ENCODE data around the gene MYO1B.
"Not testable (repeated sequence)": the region's sequence is repeated elsewhere in the genome, so short reads cannot be mapped to it uniquely, and the experiment has no call there.

The MYO1B gene

DNA sequence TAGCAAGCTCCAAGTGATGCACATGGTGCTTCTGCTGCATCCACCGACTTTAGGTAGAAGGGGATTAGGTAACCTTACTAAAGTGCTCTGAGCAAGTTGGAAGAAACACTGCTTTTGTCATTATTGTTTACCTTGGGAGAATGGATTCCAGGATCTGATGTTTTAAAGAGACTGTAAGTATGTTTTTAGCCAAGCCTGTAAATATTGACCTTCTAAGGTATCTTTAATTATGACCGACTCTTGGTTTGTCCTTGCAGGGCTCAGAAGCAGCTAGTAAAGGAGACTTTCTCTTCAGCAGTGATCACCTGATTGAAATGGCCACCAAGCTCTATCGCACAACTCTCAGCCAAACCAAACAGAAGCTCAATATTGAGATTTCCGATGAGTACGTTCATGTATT lies 170.7 kb downstream of the MYO1B start:
- DNase-seq, result no peak

DNA sequence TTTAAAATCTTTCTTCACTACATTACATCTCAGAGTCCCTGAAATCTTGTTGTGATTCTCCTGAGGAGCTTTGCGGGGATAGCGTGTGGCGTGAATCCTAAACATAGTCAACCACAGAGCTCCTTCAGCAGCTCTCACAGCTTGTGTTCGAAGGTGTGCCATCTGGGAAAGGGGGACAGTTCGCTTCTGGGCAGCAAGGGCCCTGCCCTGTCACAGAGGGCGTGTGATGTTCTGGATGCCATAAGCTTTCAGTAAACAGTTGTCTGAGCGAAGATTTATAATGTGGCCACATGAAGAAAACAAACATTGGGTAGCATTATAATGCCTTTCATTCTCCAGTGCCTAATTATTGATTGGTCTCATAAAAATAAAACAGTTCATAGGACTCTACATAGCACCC lies 172.5 kb downstream of the MYO1B start:
- DNase-seq, result no peak

DNA sequence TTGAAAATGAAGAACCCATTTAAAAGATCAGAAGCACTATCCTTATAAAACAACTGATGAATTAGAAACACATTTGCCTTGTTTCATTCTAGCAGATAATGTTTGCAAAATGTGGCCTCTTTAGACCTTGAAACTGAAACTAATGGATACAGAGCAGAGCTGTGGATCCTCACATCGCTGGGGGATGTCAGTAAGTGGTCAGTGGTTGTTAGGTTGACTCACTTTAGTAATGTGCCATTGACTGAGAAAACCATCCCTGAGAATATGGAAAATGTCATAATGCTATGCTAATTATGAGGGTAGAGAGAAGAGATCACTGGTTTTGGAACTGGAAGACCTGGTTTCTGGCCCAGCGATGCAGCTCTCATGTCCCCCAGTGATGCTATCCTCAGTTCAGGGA lies 176.7 kb downstream of the MYO1B start:
- DNase-seq, result no peak

DNA sequence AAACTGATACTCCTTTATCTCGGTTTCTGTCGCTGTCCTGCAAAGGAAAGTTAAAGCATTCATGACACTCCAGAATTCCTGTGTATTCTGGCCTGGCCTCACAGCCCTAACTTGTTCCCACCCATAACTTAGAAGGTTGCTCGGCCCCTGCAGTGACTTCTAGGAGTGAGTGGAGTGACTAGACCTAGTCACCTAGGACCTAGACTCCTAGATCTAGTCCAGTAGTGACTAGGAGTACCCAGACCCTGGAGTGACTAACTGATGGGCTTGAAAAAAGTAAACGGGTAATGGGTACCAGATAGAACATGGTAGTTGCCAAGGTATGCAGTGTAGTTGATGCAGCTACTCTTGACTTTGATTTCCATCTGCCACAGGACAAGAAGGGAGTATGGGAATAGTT lies 181.8 kb downstream of the MYO1B start:
- no peak for DNase-seq

DNA sequence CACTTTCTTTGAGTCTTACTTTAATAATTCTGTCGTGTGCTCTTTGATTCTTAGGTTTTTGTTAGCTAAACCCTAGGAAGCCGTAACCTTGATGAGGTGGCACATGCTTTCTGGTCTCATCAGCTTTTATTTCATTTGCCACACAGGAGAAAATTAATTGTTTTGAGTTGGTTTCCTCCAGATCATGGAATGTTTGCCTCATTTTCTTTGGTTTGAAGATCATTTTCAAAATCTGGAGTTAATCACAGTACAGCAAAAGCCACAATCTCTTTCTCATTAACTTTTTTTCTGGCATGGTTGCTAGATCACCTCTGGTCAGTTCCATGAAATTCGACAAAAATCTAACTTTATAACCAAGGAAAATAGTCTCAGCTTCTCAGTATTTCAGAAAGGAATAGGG lies 182.9 kb downstream of the MYO1B start:
- DNase-seq, result no peak

DNA sequence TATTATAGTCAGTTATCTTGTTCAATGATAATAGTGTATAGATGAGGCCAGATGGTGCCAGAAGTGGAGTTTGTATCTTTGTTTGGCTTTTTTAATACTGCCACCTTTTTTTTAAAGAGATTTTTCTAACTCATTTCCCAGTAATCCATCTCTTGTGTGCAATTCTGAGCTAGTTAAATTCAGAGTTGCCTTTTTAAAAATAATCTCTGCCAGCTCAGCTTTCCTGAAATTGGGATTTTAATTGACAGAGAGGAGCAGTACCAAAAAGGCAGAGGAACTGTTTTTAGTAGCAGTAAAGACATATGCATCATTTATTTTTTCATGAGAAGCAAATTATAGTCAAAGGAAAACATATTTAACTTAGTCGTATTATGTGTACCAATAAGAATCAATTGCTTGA lies 185.3 kb downstream of the MYO1B start:
- no peak for DNase-seq

DNA sequence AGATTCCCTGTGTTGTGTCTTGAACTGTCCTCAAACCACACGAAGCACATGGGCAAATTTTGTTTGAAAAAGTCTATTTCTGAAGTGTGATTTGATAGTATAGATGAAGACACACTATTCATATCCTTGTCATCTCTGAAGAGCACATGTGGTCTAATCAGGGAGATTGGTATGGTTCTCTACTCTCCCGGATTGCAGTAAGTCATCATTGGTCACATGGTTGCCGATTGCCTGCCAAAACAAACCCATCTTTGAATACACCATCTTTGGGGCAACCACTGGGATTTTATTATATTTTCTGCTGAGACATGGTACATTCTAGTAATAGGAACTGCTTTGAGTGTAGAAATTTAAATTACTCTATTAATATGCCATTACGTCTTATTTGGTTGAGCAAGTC lies 186.9 kb downstream of the MYO1B start:
- no peak for DNase-seq

DNA sequence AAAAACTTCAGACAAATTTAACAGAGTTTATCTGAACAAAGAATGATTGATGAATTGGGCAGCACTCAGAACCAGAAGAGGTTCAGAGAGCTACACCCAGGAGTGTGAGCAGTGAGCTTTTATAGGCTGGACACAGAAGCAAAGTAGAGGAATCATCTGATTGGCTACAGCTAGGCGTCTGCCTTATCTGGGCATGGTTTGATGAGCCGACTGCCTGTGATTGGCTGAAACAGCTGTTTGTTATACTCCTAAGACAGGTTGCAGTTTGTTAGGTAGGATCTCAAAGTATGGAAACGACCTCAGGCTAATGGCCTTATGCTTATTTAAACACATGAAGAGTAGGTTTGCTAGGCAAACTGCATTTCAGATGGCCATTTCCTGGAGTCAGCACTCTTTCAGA lies 188.9 kb downstream of the MYO1B start:
- DNase-seq, result no peak

DNA sequence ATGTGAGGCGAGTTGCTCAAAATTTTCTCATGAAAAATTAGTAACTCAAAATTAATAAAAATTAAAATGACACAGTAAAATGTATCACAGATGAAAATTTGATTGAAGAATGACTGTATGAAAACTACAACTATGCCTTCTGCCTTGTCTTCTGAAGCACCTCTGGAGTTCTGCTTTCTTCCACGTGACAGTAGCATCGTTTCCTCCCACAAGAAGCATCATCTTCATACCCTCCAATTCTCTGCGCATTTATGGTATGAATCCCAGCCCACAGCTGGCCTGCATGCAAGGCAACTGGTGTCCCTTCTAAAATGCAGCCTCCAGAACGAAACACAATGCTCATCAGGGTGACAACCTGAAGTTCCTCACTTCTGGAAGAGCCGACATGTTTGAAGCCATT lies 189.9 kb downstream of the MYO1B start:
- no peak for DNase-seq

DNA sequence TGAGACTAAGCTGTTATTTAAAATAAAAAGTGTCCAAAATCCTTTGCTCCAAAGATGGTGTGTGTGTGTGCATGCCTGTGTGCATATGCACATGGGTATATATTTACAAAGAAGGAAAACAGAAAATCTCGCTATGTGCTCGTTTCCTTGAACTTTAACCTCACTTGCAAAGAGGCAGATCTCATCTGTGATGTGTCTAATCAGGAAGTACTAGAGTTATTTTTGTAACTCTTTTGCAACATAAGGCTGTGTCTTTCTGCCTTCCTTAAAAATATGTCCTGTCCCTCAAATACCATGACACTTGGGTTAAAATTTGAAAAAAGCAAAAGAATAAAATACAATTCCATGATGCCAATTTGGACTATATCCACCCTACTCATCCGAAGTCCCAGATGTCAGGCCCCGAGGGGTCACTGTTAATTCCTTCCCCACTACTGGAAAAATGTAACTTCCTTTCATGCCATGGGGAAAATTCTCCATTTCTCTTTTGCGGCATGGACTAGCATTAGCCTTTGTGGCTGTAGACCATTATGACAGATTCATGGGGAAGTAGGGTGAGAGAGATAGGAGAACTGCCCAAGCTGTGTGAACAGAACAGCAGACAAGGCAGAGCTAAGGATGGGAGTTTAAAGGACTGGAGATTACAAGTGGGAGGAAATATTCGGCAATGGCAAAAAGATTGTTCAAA lies 191.3 kb downstream of the MYO1B start:
- DNase-seq, result no peak

DNA sequence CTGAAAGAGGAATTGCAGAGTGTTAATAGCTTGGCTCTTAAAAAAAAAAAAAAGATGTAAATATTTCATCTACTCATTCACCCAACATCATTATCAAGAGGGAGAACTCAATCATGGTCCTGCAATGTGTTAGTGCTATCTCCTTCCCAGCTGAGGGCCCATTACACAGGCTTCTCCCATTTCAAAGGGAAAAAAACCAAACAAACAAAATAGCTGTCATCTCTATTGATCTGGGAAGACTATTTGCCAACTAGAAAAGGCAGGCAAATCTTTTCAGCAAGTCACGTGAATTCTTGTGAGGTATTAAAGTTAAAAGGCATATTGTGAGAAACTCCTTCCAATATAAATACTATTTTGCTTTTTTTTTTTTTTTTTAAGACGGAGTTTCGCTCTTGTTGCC lies 194.3 kb downstream of the MYO1B start:
- no peak for DNase-seq

DNA sequence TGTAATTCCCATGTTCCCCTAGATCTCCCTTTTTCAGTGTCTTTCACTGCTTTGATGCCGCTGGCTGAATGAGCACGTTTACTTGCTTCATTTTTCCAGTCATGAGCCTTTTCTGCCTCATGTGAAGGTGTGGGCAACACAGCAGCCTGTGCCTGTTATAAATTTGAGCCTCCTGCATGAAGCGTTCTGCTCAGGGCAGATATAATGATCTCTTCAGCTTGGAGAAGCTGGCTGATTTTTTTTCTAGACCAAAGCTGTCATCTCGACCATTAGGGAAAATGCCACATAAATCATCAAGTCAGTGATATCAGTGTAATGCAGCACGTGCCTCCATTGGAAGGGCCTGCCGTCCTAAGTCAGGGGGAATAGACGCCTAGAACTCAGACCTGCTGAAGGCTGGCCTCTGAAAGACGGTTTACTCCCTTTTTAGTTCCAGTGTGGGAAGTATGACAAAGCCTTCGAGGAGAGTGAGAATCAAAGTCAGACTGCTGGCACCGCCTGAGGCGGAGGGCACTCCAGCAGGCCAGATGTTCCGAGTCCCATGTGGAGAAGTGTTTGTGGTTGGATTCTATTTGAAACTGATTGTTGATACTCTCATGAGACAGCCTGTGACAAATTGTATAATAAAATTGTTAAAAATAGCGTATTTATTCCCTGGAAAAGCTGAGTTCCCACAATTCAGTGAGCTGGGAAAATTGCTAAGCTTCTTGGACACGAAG lies 196.5 kb downstream of the MYO1B start:
- no peak for DNase-seq

DNA sequence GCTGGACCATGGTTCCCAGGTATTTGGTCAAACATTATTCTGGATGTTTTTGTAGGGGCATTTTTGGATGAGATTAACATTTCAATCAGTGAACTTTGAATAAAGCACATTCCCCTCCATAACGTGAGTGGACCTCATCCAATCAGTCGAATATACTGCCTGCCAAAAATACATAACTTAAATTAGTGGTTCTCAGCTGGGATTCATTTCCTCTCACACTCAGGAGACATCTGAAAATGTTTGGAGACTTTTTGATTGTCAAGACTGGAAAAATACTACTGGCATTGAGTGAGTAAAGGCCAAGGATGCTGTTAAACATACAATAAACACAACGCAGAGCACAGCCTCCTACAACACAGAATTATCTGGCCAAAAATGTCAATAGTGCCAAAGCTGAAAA lies 198.2 kb downstream of the MYO1B start:
- no peak for DNase-seq

DNA sequence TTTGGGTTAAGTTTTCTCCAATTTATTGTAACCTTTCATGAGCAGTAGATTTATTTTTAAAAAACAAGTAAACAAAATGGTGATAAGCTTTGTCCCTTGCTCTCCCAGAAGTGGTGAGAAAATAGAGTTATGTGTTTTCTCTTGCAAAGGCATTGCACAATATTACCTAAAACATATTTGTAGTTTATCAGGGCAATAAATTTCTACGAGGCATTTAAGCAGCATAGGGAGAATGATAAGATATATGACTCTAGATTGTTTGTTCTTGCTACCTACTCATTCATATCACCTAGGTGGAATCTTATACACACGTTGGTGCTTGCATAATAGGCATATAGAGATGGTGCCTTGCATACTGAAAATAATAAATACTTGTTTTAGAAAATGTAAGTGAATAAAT lies 201.7 kb downstream of the MYO1B start:
- no peak for DNase-seq

DNA sequence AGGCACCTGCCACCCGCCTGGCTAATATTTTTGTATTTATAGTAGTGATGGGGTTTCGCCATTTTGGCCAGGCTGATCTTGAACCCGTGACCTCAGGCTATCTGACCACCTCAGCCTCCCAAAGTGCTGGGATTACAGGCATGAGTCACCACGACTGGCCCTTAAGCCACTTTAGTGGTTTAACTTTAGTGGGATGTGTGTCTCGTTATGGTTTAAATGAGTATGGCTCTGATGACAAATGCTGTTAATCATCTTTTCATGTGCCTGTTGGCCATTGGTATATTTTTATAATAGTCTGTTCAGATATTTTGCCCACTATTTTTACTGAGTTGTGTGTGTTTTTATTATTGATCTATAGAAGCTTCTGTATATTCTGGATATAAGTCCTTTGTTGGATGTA lies 205.9 kb downstream of the MYO1B start:
- DNase-seq, result no peak

DNA sequence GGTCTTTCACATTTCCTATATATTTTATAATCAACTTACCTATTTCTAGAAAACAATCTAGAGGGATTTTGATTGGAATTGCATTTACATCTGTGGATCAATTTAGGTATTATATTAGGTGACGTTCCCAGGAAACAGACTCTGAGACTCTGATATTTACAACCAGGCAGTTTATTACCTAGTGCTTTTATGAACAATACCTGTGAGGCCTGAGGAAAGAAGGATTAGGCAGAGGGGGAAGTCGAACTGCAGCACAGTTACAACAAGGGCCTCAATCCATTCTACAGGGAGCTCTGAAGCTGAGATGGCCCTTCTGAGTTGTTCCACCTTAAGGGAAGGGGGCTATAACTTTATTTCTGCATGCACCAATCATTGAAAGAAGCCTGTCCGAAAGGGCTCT lies 206.9 kb downstream of the MYO1B start:
- no peak for DNase-seq

DNA sequence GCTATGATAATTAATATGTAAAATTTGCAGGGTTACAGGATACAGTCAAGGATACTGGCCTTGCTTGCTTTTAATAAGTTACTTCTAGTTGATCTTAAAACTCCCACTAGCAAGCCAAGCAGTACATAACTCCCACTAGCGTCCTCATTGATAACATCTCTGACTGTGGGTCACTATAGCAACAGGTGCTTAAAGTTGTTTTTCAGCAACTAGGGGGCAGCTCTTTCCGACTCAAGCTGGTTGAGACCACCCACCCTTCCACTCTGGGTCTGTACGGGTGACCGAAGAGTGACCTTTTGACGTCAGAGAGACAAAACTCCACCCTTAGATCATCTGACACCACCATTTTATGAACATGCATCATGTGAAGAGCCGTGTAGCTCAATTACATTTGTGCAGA lies 208.6 kb downstream of the MYO1B start:
- DNase-seq, result no peak

DNA sequence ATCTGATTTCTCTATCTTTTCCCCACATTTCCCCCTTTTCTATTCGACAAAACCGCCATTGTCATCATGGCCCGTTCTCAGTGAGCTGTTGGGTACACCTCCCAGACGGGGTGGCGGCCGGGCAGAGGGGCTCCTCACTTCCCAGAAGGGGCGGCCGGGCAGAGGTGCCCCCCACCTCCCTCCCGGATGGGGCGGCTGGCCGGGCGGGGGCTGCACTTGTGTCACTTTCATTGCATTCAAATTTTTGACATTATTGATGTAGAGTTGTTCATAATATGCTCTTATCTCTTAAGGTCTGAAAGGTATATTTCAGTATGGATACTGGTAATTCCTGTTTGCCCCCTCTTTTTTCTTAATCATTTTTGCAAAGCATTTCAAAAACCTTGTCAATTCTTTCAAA lies 211.3 kb downstream of the MYO1B start:
- DNase-seq, result not testable (repeated sequence)

DNA sequence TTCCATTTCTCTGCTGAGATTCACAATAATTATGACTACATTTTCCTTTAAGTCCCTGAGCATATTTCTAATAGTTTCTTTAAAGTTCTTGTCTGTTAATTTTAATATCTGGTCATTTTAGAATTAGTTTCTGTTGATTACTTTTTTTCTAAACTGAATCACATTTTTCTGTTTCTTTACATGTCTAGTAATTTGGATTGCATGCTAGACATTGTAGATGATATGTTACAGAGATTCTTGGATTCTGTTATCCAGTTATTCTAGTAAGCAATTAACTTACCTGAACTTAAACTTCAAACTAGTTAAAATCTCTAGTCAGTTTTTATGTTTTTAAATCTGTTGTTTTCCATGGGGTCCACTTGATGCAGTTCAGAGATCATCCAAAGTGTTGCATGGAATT lies 214.0 kb downstream of the MYO1B start:
- DNase-seq, result no peak

DNA sequence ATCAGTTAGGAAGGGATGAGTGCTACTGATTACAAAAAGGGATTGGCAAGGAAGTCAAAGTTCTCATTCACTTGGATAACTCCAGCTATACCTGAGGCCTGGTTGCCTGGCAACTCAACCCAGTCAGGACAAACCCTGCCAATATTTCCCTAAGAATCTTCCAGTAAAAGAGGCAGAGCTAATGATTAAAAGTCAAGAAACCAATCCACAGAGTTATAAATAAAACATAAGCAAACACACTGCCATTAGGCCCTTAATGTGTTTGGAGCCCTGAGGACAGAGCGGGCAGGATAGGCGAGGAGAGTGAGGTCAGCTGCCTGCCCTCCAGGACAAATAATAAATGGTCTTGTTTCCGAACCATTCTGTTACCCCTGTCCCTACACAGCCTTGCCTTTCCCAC lies 217.2 kb downstream of the MYO1B start:
- DNase-seq, result no peak

DNA sequence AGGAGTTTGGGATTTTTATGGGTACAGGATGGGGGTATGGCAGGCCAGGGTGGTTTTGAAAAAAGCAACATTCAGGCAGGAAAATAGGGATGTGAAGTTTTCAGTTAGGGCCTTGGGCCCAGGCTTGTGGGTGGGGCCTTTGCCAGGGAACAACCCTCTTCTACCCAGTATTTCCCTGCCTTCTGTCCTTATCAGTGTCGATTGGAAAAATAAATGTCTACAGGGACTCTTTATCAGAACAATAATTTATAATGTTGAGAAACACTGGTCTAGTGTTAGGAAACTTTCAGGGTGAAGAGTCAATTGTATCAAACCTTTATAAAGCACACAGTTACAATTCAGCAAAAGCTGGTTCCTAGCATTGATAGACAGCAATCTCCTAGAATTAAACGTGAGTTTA lies 218.6 kb downstream of the MYO1B start:
- DNase-seq, result no peak

DNA sequence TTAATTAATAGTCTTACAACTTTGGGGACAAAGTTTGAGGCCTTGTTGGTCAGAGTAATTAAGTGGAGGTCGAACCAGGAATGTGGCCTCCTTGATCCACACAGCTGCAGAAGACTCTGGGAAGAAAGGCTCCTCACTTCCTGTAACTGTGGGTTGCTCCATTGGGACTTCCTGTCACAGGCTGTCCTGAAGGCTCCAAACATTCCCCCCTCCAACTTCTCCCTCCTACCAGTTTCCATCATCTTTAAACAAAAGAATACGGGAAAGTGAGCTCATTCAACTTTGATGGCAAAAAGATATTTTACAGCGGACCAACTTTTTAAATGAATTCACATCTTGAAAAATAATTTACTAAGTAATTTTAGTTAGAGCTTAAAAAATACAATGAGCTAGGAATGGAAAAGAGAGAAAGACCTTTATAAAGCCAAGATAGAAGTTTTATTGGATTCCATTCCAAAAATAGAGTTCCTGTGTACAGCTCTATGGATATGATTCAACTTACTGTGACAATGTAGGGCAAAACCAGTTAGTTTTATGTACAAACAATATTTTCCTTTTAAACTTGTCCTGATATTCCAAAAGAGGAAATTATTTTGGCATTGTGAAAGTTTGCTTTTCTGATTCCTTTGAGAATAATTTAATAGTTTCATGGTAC lies 220.7 kb downstream of the MYO1B start:
- DNase-seq, result no peak

DNA sequence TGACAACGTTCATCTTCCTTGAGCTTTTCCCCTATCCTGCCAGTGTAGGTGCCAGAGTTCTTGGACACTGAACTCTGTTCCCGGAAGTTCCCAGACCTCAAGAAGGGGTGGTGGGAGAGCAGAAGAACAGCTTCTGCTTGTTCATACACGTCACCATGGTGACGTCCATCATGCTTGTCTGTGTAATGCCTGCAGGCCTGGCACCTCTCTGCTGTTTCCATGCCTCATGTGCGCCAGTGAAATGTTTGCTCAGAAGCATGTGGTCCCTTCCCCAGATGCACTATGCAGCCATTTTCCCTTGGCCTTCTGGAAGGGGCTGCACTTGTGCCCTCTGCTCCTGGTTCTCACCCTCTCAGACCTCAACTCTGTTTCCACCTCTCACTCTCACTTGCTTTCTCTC lies 221.9 kb downstream of the MYO1B start:
- DNase-seq, result no peak

DNA sequence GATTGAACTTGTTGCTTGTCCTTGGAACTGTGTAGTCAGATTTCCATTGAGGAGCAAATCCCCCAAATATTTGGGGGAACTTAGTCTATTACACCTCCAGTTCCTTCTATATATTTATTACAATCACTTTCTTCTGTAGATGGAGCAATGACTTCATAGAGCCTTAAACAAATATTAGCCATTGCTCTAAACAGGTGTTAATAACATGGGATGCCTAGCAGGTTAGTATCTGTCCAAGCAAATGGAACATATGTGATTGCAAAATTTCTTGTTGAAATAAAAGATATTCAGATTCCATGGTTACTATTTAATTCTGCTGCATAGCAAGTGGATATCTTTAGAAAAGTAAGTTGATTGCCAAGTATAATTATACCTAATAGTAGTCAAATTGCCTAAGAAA lies 225.1 kb downstream of the MYO1B start:
- no peak for DNase-seq

DNA sequence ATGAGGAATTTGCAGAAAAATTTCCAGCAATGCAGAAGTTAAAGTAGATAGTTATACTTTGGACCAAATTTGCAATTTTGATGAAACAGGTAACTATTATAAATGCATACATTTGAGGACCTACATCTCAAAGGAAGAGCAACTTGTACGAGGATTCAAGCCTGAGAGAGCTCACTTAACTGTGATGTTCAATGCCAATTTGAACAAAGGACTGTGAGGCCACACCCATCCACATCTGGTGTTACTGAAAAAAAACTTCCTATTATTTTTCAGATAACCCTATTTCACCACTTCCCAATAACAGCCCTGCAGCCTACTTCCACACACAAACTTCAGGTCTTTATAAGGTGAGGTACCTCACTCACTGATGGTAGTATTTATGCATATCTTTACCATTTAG lies 229.3 kb downstream of the MYO1B start:
- no peak for DNase-seq
